Left lobe of liver (tissue), 2 donors: Measurements from ENCODE around the gene PSTPIP1. TPM values are rescaled to one million over a fixed set of nuclear protein-coding genes. Genes with fewer than 3 reads are reported as not detected.
A peak's percentile ranks its signal among the peaks of the same experiment; 100 is the strongest.

ENCODE experiments used
- ATAC-seq: fragments of 200-7000 bp; cut with Tn5 transposase; one replicate; pipeline ENCODE4 v1.9.1; 2020; ENCODE audit warnings: mild to moderate bottlenecking, moderate library complexity
- DNase-seq: peaks from one replicate; pipeline ENCODE4 v3.0.0-alpha.2; 2020; ENCODE audit warnings: low spot score
- total RNA-seq: library from RNA; stranded (reverse); gene quantifications from one replicate; pipeline ENCODE4 v1.2.1, GENCODE V29; 2021
- donor health status: DM: no; HTN: no; CAD: no; lungs with moderate emphysema.
- donor health status: DM: no; HTN: yes; CAD: no.

PSTPIP1 gene
- total RNA-seq, 1 donor from 2014 or later: 1.5 TPM

DNA sequence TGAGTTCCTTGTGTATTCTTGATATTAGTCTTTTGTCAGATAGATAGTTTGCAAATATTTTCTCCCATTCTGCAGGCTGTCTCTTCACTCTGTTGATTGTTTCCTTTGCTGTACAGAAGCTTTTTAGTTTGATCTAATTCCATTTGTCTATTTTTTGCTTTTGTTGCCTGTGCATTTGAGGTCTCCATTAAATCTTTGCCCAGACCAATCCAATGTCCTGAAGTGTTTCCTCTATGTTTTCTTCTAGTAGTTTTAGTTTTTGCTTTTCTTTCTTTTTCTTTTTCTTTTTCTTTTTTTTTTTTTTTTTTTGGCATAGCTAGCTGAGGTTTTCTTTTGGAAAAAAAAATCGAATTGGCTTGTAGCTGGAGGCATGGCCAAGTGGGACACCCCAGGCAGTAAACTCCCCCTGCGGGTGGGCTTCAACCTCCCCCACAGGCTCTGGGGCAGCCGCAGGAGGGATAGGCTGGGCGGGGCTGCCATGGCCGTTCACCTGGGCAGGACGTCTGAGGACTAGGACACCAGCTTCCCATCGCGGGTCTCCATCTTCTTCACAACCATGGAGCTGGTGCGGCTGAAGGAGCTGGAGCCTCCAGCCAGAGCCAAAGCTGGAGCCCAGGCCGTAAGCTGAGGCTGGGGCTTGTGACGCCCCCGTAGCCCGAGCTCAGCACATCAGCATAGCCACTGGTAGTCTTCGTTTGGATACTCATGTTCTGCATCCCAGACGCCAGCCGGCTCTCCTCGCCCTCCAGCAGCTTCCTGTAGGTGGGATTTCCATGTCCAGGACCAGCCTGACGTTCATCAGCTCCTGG lies 16.2 kb upstream of the PSTPIP1 start:
- DNase-seq (peak; percentile 38), ATAC-seq (no peak)

GRCh38 chr15:76979331-76979925 lies 15.5 kb upstream of the PSTPIP1 start:
- no peak for DNase-seq

DNA sequence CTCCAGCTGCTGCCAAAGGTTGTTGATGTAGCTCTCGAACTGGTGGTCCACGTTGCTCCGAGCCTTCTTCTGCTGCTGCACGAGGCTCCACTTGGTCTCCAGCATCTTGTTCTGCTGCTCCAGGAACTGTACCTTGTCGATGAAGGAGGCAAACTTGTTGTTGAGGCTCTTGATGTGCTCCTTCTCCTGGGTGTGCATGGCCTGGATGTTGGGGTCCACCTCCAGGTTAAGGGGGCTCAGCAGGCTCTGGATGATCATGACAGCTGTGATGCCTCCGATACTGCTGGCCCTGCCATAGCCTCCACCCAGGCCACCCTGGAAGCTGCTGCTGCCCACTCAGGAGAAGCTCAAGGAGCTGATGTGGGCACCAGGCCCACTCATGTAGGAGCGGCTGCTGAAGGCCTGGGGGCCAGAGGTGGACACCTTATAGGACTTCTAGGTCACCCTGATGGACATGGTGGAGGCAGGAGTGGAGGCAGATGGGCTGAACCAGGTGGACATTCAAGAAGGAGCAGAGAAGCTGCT lies 14.9 kb upstream of the PSTPIP1 start:
- DNase-seq (no peak), ATAC-seq (no peak)

More at GRCh38 chr15:76979331-76979925, 15.5 kb upstream of the PSTPIP1 start:
- no peak for ATAC-seq

DNA sequence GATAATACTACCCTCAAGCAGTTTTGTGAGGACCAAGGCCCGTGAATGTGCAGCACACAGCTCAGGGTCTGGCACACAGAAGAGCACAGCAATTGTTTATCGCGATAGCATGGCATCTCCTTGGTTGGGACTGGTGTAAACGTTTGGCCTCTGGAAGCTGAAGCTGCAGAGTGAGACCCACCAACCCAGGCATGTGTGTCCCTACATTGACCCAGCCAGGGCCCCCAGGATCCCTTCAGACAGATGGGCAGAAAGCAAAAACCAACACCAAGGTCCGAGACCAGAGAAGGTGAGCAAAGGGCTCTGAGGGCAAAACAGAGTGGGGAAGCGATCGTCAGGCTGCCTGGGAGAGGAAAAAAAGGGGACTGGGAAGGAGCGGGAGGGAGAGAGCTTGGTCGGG lies 12.6 kb upstream of the PSTPIP1 start:
- ATAC-seq: no peak
- no peak for DNase-seq

DNA sequence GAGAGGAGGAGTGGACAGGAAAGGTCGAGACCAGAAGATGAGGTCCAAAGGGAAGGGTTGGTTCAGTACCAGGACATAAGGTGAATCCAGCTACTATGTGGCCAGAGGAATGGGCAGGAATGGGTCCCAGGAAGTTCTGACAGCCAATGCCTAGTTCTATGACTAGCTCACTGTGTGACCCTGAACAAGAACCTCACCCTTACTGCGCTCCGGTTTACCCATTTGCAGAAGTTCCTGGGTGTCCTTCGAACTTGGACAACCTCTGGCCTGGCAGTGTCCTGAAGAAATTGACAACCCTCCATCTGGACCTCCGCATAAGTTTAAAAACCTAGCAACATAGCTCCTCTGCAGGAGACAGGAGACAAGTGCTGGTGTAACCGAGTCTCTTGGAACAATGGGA lies 12.2 kb upstream of the PSTPIP1 start:
- ATAC-seq (no peak), DNase-seq (no peak)

DNA sequence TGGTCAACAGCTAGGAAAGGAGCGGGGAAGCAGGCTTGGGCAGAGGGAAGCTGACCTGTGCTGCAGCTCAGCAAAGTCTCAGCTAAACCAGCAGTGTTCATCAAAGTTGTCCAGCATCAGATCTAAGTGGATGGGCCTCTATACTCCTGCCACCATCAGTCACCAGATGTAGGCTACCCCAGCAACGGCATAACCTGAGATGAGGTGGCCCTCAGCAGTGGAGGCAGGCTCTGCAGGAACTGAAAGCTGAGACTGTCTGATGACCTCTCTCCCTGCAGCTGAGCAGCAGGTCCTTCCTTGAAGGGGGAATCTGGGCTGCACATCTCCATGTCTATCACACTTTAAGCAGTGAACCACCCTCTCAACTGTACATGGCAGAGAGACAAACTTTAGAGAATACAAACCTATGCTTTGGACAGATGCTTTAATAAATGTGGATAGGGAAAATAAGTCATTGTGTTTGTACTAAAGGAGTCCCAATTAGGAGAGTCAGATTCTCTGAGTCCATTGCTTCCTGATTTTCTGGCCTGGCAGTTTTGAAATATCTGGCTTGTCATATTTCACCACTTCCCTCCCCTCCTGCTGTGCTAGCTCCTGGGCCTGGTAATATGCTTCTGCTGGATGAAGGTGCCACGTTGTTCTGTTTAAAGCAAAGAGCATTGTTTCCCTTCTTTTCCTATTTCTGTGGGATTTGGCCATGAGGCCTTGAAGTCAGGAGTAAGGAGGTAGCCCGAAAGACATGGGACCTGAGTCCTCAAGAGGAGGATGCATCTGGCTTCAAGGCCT lies 11.1 kb upstream of the PSTPIP1 start:
- ATAC-seq: peak; percentile 26
- no peak for DNase-seq

DNA sequence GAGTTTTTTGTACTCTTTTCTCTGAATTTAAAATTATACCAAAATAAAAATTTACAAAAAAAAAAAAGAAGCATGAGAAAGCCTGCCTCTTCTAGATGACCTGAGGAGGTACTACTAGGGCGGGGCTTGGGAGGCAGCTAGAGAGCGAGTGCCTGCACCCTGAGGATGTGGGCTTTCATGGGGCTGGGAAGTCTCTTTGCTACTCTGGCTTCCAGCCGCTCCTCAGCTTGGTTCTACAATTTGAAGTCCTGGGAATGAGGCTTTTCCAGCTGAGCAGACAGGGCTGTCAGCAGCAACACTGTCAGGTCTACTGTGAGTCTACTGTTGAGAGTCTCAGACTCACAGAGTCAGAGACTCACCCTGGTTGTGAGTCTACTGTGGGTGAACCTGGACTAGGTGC lies 8.2 kb upstream of the PSTPIP1 start:
- no peak for DNase-seq
- no peak for ATAC-seq

DNA sequence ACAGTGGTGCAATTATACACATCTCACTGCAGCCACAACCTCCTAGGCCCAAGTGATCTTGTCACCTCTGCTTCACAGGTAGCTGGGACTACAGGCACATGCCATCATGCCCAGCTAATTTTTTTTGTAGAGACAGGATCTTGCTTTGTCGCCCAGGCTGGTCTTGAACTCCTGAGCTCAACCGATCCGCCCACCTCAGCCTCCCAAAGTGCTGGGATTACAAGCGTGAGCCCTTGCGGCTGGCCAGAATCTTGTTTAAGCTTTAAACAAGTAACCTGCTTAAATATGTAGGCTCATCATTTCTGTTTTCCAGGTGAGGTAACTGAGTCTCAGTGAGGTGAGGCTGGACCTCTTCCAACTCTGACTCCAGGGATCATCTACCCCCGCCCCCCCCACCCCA lies 7.7 kb upstream of the PSTPIP1 start:
- ATAC-seq (no peak), DNase-seq (no peak)

DNA sequence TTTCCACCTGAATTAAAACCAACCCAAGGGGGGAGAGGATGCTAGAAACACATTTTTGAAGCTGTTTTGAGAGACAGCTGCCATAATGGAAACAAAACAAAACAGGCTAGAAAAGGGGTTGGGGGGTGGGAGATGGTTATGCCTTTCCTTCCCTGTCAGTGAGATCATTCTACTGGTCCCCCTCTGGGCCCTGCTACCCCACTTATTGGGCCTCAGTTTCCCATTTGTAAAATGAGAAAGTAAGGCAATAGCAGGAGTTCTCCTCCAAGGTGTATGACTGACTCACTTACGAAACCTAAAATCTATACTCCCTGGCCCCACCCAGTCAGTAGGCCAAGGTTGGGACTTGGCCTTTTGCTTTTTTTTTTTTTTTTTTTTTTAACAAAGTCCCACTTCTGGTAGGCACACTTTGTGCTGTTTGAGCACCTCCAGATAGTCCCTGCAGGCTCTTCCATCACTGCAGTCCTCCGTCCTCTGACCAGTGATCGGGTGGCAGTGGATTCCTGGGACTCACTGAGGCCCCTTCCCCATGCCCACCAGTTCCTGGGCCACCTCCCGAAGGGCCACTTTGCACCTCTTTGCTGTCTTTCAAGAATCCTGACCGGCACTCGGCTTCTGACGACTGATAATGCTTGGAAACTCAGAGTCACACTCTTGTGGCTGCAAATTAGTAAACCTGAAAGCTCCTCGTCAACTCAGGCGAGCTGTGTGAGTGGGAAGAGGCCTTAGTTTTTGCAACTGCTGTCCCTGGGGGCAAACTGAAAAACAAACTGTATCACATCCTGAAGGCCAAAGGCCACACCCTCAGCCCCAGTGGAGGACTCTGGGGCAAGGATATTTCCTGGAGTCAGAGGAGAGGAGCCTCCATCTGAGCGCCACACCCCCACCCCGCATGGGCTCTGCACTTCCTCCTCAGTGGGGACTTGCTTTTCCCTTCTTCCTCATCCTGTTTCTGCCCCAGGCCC lies 6.7 kb upstream of the PSTPIP1 start:
- DNase-seq: no peak

GRCh38 chr15:76988867-76989780 lies 5.8 kb upstream of the PSTPIP1 start:
- ATAC-seq (peak; percentile 41), DNase-seq (no peak)

More for the DNA sequence above, 6.7 kb upstream of the PSTPIP1 start:
- peak; percentile 60 for ATAC-seq

DNA sequence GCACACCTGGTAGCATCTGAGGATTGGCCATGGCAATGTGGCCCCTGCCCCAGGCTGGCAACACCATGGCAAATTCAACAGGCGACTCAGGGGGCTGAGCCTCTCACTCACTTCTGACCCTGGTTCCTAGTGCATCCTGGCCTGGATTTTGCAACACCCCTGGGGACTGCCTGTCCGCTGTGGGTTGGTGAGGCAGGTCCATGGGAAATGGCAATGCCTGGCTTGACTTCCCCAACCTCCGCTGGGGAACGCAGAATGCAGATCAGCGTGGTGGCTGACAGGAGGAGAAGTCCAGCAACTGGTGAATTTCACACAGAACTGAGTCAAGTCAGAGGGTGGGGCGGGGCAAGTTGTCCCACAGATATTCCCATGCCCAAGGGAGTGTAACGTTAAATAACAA lies 3.9 kb upstream of the PSTPIP1 start:
- ATAC-seq (no peak), DNase-seq (peak; percentile 41)

DNA sequence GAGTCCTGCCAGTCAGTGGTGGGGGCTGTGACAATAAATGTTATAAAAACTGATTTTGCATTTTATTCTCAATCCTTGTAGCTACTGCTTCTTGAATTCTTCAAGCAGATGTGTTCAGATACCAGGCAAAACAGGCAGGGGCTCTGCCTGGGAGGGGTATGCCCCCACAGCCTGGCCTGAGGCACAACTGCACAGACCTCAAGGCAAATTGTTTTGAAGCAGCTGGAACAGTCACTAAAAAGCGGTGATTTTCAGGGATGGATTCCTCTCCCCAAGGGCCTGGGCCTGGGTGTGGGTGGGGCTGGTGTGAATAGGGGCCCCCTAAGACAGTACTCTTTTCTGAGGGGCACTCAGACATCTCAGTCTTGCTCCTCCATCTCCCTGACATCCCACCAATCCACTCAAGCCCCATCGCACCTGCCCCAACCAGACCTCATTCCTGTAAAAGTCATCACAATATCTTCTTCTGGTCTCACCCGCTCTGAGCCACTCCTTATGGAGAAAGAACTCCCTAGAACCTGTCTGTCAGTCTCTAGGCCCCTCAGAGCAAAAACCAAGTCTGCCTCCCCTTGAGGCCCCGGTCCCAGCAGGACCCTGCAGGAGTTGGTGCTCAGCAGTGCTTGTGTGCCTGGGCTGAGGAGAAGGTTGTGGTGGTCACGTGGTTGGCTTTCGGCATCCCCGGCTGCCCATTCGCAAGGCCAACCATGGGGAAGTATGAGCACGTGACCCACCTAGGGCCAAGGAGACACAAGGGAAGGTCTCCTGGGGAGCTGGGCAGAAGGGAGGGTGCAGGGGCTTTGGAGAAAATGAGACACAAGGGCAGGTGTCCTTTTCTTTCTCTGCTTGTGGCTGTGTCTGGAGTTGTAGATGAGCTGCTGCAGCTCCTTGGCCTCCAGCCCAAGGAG lies 2.9 kb upstream of the PSTPIP1 start:
- ATAC-seq: no peak
- DNase-seq: peak; percentile 57

- ATAC-seq: no peak
- peak; percentile 41 for DNase-seq
These were observed 1.7 kb upstream of the PSTPIP1 start for GRCh38 chr15:76993114-76993725.

DNA sequence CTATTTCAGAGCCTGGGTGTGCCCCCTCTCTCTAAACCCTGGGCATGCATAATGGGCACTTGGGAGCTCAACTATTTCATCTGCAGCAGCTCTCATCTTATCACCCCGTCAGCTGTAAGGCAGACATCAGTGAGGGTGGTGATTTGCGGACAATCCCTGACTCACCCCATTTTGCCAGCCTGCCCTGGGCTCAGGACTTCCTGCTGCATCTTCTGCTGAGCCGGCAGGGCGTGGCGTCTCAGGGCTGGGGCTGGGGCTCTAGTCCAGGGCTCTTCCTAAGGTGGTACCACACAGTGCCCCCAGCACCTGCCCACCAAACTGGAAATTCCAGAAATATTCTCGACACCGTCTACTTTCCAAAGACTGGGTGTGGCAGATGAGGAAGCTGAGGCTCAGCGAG lies 925 bp upstream of the PSTPIP1 start:
- ATAC-seq: no peak
- peak; percentile 47 for DNase-seq

- ATAC-seq: no peak
- DNase-seq: peak; percentile 41
These were observed 430 bp upstream of the PSTPIP1 start for GRCh38 chr15:76994496-76994895.

- no peak for DNase-seq
- ATAC-seq: no peak
These were observed 1.2 kb downstream of the PSTPIP1 start for GRCh38 chr15:76996076-76996525.

DNA sequence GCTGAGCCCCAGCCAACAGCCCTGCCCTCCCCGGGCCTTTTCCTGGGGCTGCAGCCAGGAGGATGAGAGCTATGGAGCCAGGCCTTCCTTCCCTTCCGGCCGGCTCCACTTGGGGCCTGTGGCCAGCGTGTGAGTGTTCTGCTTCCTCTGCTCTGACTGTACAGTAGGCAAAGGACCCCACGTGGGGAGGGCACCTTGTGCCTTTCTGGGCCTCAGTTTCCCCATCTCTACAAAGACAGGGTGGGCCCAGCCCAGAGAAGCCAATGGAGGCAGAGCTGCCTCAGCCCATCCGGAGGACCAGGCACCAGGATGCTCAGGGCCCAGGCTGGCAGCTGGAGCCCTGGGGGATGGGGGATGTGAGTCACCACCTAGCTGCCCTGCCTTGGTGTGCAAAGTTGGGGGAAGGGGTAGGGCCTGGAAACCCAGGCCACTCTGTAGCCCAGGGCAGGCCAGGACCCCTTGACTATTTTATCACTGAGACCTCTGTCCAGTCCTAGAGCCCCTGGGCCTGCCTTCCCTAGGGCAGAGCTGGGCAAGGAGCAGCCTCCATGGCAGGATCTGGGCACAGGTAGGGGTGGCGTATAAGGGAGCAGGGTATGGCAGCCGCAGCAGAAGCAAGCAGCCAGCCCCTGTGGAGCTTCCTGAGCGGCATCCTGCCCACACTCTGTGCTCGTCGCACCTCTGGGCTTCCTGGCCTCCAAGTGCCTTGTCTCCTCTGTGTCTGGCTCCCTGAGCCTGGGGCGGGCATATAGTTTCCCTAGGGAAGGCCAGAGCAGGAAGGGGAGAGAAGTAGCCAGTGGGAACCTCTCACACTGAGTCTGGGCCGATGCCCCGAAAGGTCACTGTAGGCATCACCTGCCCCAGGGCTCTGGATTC lies 1.8 kb downstream of the PSTPIP1 start:
- DNase-seq: no peak
- peak; percentile 45 for ATAC-seq
